Natural killer cell (primary cell): ENCODE data around the gene DNAH6. TPM values are rescaled to one million over a fixed set of nuclear protein-coding genes. Genes with fewer than 3 reads are reported as not detected.

Experiments
- ATAC-seq, 3 donors: fragments of 150-1000 bp in 2 of 3; fragments of 200-7000 bp in 1 of 3; cut with Tn5 transposase; 1 replicate in 1 of 3; 2 replicates in 2 of 3; pipeline ENCODE4 v1.10.0; 2021; ENCODE audit warnings: mild to moderate bottlenecking in 2 of 3, moderate library complexity in 2 of 3
- DNase-seq, 2 donors: peaks; one replicate each; pipeline versions ENCODE4 v3.0.0 to v3.0.0-alpha.2; 2013 to 2021; ENCODE audit warnings: mixed read lengths in 1 of 2
- H3K27ac ChIP-seq: one replicate; pipeline ENCODE4 v1.5.1; 2013; ENCODE audit warnings: mild to moderate bottlenecking, low read length
- H3K27me3 ChIP-seq: one replicate; pipeline ENCODE4 v1.6.1; 2013; ENCODE audit warnings: low read length; ENCODE audit not compliant: control insufficient read depth, insufficient read depth
- H3K36me3 ChIP-seq: one replicate; pipeline ENCODE4 v1.6.1; 2013; ENCODE audit warnings: low read length; ENCODE audit not compliant: control insufficient read depth, insufficient read depth
- H3K4me1 ChIP-seq: one replicate; pipeline ENCODE4 v1.6.1; 2013; ENCODE audit warnings: low read length; ENCODE audit not compliant: control insufficient read depth, insufficient read depth
- H3K4me3 ChIP-seq: one replicate; pipeline ENCODE4 v1.5.1; 2013; ENCODE audit warnings: low read length
- H3K9me3 ChIP-seq: one replicate; pipeline ENCODE4 v1.6.1; 2013; ENCODE audit warnings: low read length; ENCODE audit not compliant: control insufficient read depth, insufficient read depth
- H3K27ac Mint-ChIP-seq, 2 donors: one replicate each; pipeline ENCODE4 v1.8.0; 2022; ENCODE audit warnings: mild to moderate bottlenecking in 2 of 2, mixed read lengths in 2 of 2, moderate library complexity in 1 of 2
- H3K27me3 Mint-ChIP-seq, 2 donors: one replicate each; pipeline ENCODE4 v1.8.0; 2022; ENCODE audit warnings: low read depth in 2 of 2, mixed read lengths in 2 of 2
- H3K36me3 Mint-ChIP-seq: one replicate; pipeline ENCODE4 v1.8.0; 2022; ENCODE audit warnings: mixed read lengths
- H3K4me1 Mint-ChIP-seq, 2 donors: one replicate each; pipeline ENCODE4 v1.8.0; 2022; ENCODE audit warnings: mixed read lengths in 2 of 2
- H3K4me3 Mint-ChIP-seq: one replicate; pipeline ENCODE4 v1.8.0; 2022; ENCODE audit warnings: mild to moderate bottlenecking, moderate library complexity, mixed read lengths
- H3K9me3 Mint-ChIP-seq, 2 donors: one replicate each; pipeline ENCODE4 v1.8.0; 2022; ENCODE audit warnings: mixed read lengths in 2 of 2
- CTCF ChIP-seq: fragments of 200-600 bp; IDR thresholded peaks from one replicate; pipeline ENCODE4 v1.8.0; 2022; ENCODE audit warnings: antibody characterized with exemption
- WGBS: methylation state at CpG from one replicate; pipeline ENCODE4 v1.1.7; 2013; ENCODE audit warnings: missing lambda C conversion rate; ENCODE audit not compliant: insufficient coverage; 5-methylcytosine and 5-hydroxymethylcytosine counted together
- intact Hi-C: fragments of 100-400 bp; cut with micrococcal nuclease; formaldehyde crosslinking; loops from one replicate; pipeline ENCODE4 v1.14.2; 2022
- total RNA-seq, 4 donors: library from RNA; stranded (reverse); fragments of 120-200 nt in 1 of 4; gene quantifications; one replicate each; pipeline versions ENCODE4 v1.2.3 to v1.2.4, GENCODE V29; 2013 to 2022

DNAH6 gene
- total RNA-seq, 3 donors from 2014 or later (not counting 1 experiment from before 2014, with no cell fraction given), result 0.05 to 0.60 (median 0.32) TPM

GRCh38 chr2:84851876-84852275, 335.6 kb downstream of the DNAH6 start:
- no peaks in the 10 kb centered on the region for H3K9me3 Mint-ChIP-seq
- H3K27ac Mint-ChIP-seq, result no peak overlapping the region
- H3K27me3 Mint-ChIP-seq, result no peaks in the 10 kb centered on the region
- Histone ChIP-seq H3K4me1 (peaks cover 52% of the 10 kb centered on the region), H3K4me3 (no peak overlapping the region), H3K9me3 (no peaks in the 10 kb centered on the region), H3K36me3 (no peaks in the 10 kb centered on the region), H3K27me3 (no peaks in the 10 kb centered on the region), H3K27ac (no peak overlapping the region)
- DNase-seq (no peak), ATAC-seq (no peak)
- TF ChIP-seq CTCF, result no peak
- H3K4me1 Mint-ChIP-seq, result peaks cover 56 to 57% of the 10 kb centered on the region in 2 donors
- WGBS, result 79% methylated on average over 2 of the region's 3 CpGs
- H3K36me3 Mint-ChIP-seq, result peaks cover 8% of the 10 kb centered on the region
- intact Hi-C loops, result no loop called here
- no peak overlapping the region for H3K4me3 Mint-ChIP-seq

- Mint-ChIP-seq H3K9me3 (no peaks in the 10 kb centered on the region), H3K4me3 (no peak overlapping the region), H3K27ac (no peak overlapping the region), H3K36me3 (peaks cover 8% of the 10 kb centered on the region), H3K27me3 (no peaks in the 10 kb centered on the region), H3K4me1 (peaks cover 47 to 58% of the 10 kb centered on the region in 2 donors)
- Histone ChIP-seq H3K4me3 (no peak overlapping the region), H3K36me3 (no peaks in the 10 kb centered on the region), H3K27ac (no peak overlapping the region), H3K27me3 (no peaks in the 10 kb centered on the region), H3K4me1 (peaks cover 45% of the 10 kb centered on the region), H3K9me3 (no peaks in the 10 kb centered on the region)
- 70% methylated on average over 4 of the region's 4 CpGs for WGBS
- intact Hi-C loops, result no loop called here
- ATAC-seq (no peak), DNase-seq (no peak)
- TF ChIP-seq CTCF, result no peak
Observed at GRCh38 chr2:84854850-84855249, 338.6 kb downstream of the DNAH6 start.

- Histone ChIP-seq H3K4me1 (peaks cover 36% of the 10 kb centered on the region), H3K27me3 (no peaks in the 10 kb centered on the region), H3K4me3 (no peak overlapping the region), H3K27ac (no peak overlapping the region), H3K36me3 (no peaks in the 10 kb centered on the region), H3K9me3 (no peaks in the 10 kb centered on the region)
- ATAC-seq, result no peak
- intact Hi-C loops, result no loop called here
- Mint-ChIP-seq H3K9me3 (no peaks in the 10 kb centered on the region), H3K4me1 (peaks cover 40 to 49% of the 10 kb centered on the region in 2 donors), H3K27me3 (no peaks in the 10 kb centered on the region), H3K36me3 (peaks cover 8% of the 10 kb centered on the region), H3K4me3 (no peak overlapping the region), H3K27ac (peak overlapping the region in 1 of 2 donors; percentile 35)
- no peak for TF ChIP-seq CTCF
- WGBS, result 91% methylated on average over 7 of the region's 11 CpGs
- DNase-seq, result peak in 1 of 2 donors; percentile 62
Observed at GRCh38 chr2:84855731-84856130, 339.4 kb downstream of the DNAH6 start.

GRCh38 chr2:84856787-84857186, 340.5 kb downstream of the DNAH6 start:
- H3K4me1 ChIP-seq, result peaks cover 32% of the 10 kb centered on the region
- peaks cover 8% of the 10 kb centered on the region for H3K36me3 Mint-ChIP-seq
- H3K27me3 ChIP-seq, result no peaks in the 10 kb centered on the region
- intact Hi-C loops, result no loop called here
- no peaks in the 10 kb centered on the region for H3K27me3 Mint-ChIP-seq
- H3K27ac ChIP-seq, result peak overlapping the region; percentile 4
- H3K4me3 Mint-ChIP-seq, result peak overlapping the region; percentile 35
- H3K36me3 ChIP-seq, result no peaks in the 10 kb centered on the region
- H3K9me3 Mint-ChIP-seq, result no peaks in the 10 kb centered on the region
- H3K4me1 Mint-ChIP-seq, result peaks cover 30 to 41% of the 10 kb centered on the region in 2 donors
- H3K9me3 ChIP-seq, result no peaks in the 10 kb centered on the region
- no peak for TF ChIP-seq CTCF
- peak in 1 of 2 donors; percentile 56 for DNase-seq
- WGBS, result 51% methylated on average over 5 of the region's 6 CpGs
- peak overlapping the region; percentile 78 to 82 for H3K27ac Mint-ChIP-seq
- no peak overlapping the region for H3K4me3 ChIP-seq
- peak; percentile 46 to 64 (median 60) for ATAC-seq
